A549 (cell line): ENCODE results near the gene TUBGCP3. TPM values are rescaled to one million over a fixed set of nuclear protein-coding genes. Genes with fewer than 3 reads are reported as not detected.

ENCODE experiments used
- ATAC-seq, 2 experiments: fragments of 200-7000 bp in 1 of 2; fragments of >200 bp in 1 of 2; cut with Nextera tagmentation in 1 of 2; cut with Tn5 transposase in 1 of 2; 3 replicates each; pipeline versions ENCODE4 v1.8.0 to v1.9.1; 2018 to 2020; ENCODE audit warnings: mild to moderate bottlenecking in 1 of 2, moderate library complexity in 1 of 2
- CTCF ChIA-PET: fragments of 300-600 bp; sonication (Branson Sonifier 250); formaldehyde crosslinking; extraction: SDS; loops from one replicate; lab custom pipeline; 2021; ENCODE audit warnings: antibody characterized with exemption, inconsistent platforms; lab: Yijun Ruan, JAX
- POLR2A ChIA-PET: fragments of 350-600 bp; formaldehyde crosslinking; extraction: SDS; loops from one replicate; lab custom pipeline; 2021; ENCODE audit warnings: antibody characterized with exemption, inconsistent platforms; lab: Yijun Ruan, JAX
- DNase-seq, 2 experiments: peaks; one replicate each; pipeline versions ENCODE4 v3.0.0 to v3.0.0-alpha.2; 2011 to 2016; ENCODE audit warnings: low read depth in 1 of 2, low spot score in 1 of 2
- FAIRE-seq: peaks from 2 replicates; lab custom pipeline; 2011; peaks lifted over from hg19 to GRCh38; lab: Jason Lieb, UNC
- H3K27ac ChIP-seq, 2 experiments: fragments of >200 bp; sonication (Bioruptor Twin); formaldehyde crosslinking; 3 replicates each; pipeline ENCODE4 v1.5.1; 2016 to 2017
- H3K4me1 ChIP-seq: fragments of >200 bp; sonication (Bioruptor Twin); formaldehyde crosslinking; 3 replicates; pipeline ENCODE4 v1.6.1; 2016
- H3K4me2 ChIP-seq: fragments of >200 bp; sonication (Bioruptor Twin); formaldehyde crosslinking; 3 replicates; pipeline ENCODE4 v1.6.1; 2016
- H3K4me3 ChIP-seq: fragments of >200 bp; sonication (Bioruptor Twin); formaldehyde crosslinking; 3 replicates; pipeline ENCODE4 v1.5.1; 2016
- H3K9me3 ChIP-seq: fragments of >200 bp; sonication (Bioruptor Twin); formaldehyde crosslinking; 3 replicates; pipeline ENCODE4 v1.6.1; 2016
- BHLHE40 ChIP-seq: IDR thresholded peaks from 2 replicates; pipeline ENCODE4 v1.6.1; 2012; ENCODE audit warnings: low read depth, low read length, inconsistent platforms
- CBX8 ChIP-seq: fragments of 200-600 bp; sonication (generic); IDR thresholded peaks from 2 replicates; pipeline ENCODE4 v1.6.1; 2016
- CHD4 ChIP-seq: fragments of 200-600 bp; sonication (generic); IDR thresholded peaks from 2 replicates; pipeline ENCODE4 v1.6.1; 2016; ENCODE audit warnings: antibody characterized with exemption, mild to moderate bottlenecking, borderline replicate concordance
- E2F6 ChIP-seq: IDR thresholded peaks from 2 replicates; pipeline ENCODE4 v1.6.1; 2012; ENCODE audit warnings: low read depth, borderline replicate concordance
- EHMT2 ChIP-seq: fragments of 200-600 bp; sonication (generic); IDR thresholded peaks from 2 replicates; pipeline ENCODE4 v1.6.1; 2016; ENCODE audit warnings: antibody characterized with exemption, low read depth, mild to moderate bottlenecking, moderate library complexity
- ELK1 ChIP-seq: fragments of 150-350 bp; IDR thresholded peaks from 2 replicates; pipeline ENCODE4 v1.6.1; 2014; ENCODE audit warnings: low read depth, mild to moderate bottlenecking, low read length
- ESRRA ChIP-seq: fragments of 150-350 bp; IDR thresholded peaks from 2 replicates; pipeline ENCODE4 v1.6.1; 2014; ENCODE audit warnings: mild to moderate bottlenecking, low read length, borderline replicate concordance
- FOSB ChIP-seq: fragments of 250-450 bp; sonication (Bioruptor Pico); IDR thresholded peaks from 2 replicates; pipeline ENCODE4 v1.5.0; 2020; ENCODE audit warnings: mild to moderate bottlenecking, moderate library complexity
- FOSL2 ChIP-seq, 2 experiments: fragments of 450-650 bp in 1 of 2; fragments of >200 bp in 1 of 2; sonication (Bioruptor Twin) in 1 of 2; formaldehyde crosslinking; IDR thresholded peaks; 2 replicates each; pipeline versions ENCODE4 v1.5.0 to v1.6.1; 2016 to 2020; ENCODE audit warnings: mild to moderate bottlenecking in 1 of 2, moderate library complexity in 1 of 2
- HDAC2 ChIP-seq: fragments of 200-600 bp; sonication (generic); IDR thresholded peaks from 2 replicates; pipeline ENCODE4 v1.6.1; 2016
- HES2 ChIP-seq: fragments of >200 bp; sonication (Bioruptor Twin); formaldehyde crosslinking; IDR thresholded peaks from 2 replicates; pipeline ENCODE4 v1.6.1; 2016
- HOXA7 ChIP-seq: fragments of 250-450 bp; sonication (Bioruptor Pico); IDR thresholded peaks from 2 replicates; pipeline ENCODE4 v1.5.0; 2020; ENCODE audit warnings: mild to moderate bottlenecking, moderate library complexity
- JUNB ChIP-seq: fragments of >200 bp; sonication (Bioruptor Twin); formaldehyde crosslinking; IDR thresholded peaks from 2 replicates; pipeline ENCODE4 v1.6.1; 2016
- KDM5A ChIP-seq: fragments of 200-600 bp; sonication (generic); IDR thresholded peaks from 2 replicates; pipeline ENCODE4 v1.6.1; 2016; ENCODE audit warnings: antibody characterized with exemption, mild to moderate bottlenecking
- MAFK ChIP-seq: fragments of 450-650 bp; IDR thresholded peaks from 2 replicates; pipeline ENCODE4 v1.6.1; 2014; ENCODE audit not compliant: partially characterized antibody
- MYC ChIP-seq: IDR thresholded peaks from 2 replicates; pipeline ENCODE4 v1.6.1; 2012; ENCODE audit warnings: mild to moderate bottlenecking, inconsistent platforms, low read length, improper control_type of control experiment, borderline replicate concordance
- NR3C1 ChIP-seq: fragments of >200 bp; sonication (Bioruptor Twin); formaldehyde crosslinking; IDR thresholded peaks from 3 replicates; pipeline ENCODE4 v1.6.1; 2017
- PBX3 ChIP-seq: IDR thresholded peaks from 2 replicates; pipeline ENCODE4 v1.6.1; 2012
- POLR2A ChIP-seq: IDR thresholded peaks from 2 replicates; pipeline ENCODE4 v1.6.1; 2012; ENCODE audit warnings: mild to moderate bottlenecking, low read length
- POLR2AphosphoS2 ChIP-seq: conservative IDR thresholded peaks from 2 replicates; pipeline ENCODE4 v1.6.1; 2012; ENCODE audit warnings: low read length, improper control_type of control experiment, inconsistent platforms
- RCOR1 ChIP-seq: fragments of 150-350 bp; IDR thresholded peaks from 2 replicates; pipeline ENCODE4 v1.6.1; 2014; ENCODE audit warnings: antibody characterized with exemption, low read length, low read depth
- RNF2 ChIP-seq: fragments of 200-600 bp; sonication (generic); IDR thresholded peaks from 2 replicates; pipeline ENCODE4 v1.6.1; 2016; ENCODE audit warnings: low read depth, mild to moderate bottlenecking, antibody characterized with exemption, moderate library complexity, borderline replicate concordance
- SMC3 ChIP-seq: fragments of >200 bp; sonication (Bioruptor Twin); formaldehyde crosslinking; IDR thresholded peaks from 3 replicates; pipeline ENCODE4 v1.6.1; 2018; ENCODE audit warnings: inconsistent platforms
- SREBF2 ChIP-seq: fragments of 450-650 bp; IDR thresholded peaks from 2 replicates; pipeline ENCODE4 v1.6.1; 2014; ENCODE audit warnings: mild to moderate bottlenecking, moderate library complexity
- TFCP2L1 ChIP-seq: fragments of 250-450 bp; sonication (Bioruptor Pico); IDR thresholded peaks from 2 replicates; pipeline ENCODE4 v1.5.0; 2021; ENCODE audit warnings: mild to moderate bottlenecking
- USF2 ChIP-seq: fragments of 450-650 bp; IDR thresholded peaks from 2 replicates; pipeline ENCODE4 v1.6.1; 2014; ENCODE audit warnings: antibody characterized with exemption
- ZNF302 ChIP-seq: fragments of 250-450 bp; sonication (Bioruptor Pico); IDR thresholded peaks from 2 replicates; pipeline ENCODE4 v1.9.0; 2021; ENCODE audit warnings: inconsistent platforms, mild to moderate bottlenecking, moderate library complexity
- ZSCAN20 ChIP-seq: fragments of 250-450 bp; sonication (Bioruptor Pico); IDR thresholded peaks from 2 replicates; pipeline ENCODE4 v1.8.0; 2022; ENCODE audit warnings: mild to moderate bottlenecking, moderate library complexity
- WGBS: methylation state at CpG from one replicate; pipeline ENCODE4 v1.1.6; 2017; ENCODE audit errors: missing lambda C conversion rate; 5-methylcytosine and 5-hydroxymethylcytosine counted together
- polyA plus RNA-seq, 4 experiments: library from polyadenylated mRNA; depleted of rRNA in 3 of 4; stranded (reverse); fragments of >200 nt; fragmentation: RNase III in 1 of 4; extraction: RNeasy Plus Mini Kit Qiagen cat#74134 plus additional on column Dnase treatment in 1 of 4; gene quantifications; 2 replicates in 3 of 4; 3 replicates in 1 of 4; pipeline ENCODE4 v1.2.3, GENCODE V29; 2011 to 2017
- TF ChIP-seq, protein P1 (sequence below): fragments of >200 bp; sonication (Bioruptor Twin); formaldehyde crosslinking; IDR thresholded peaks from 3 replicates; pipeline ENCODE4 v1.5.1; 2016
- TF ChIP-seq, protein P2 (sequence below): fragments of 250-450 bp; sonication (Bioruptor Pico); IDR thresholded peaks from 2 replicates; pipeline ENCODE4 v1.5.0; 2021; ENCODE audit warnings: mild to moderate bottlenecking, moderate library complexity, borderline replicate concordance

Gene TUBGCP3
- polyA plus RNA-seq, 2 of the 4 experiments (the other 2 are of a cell fraction): 15.9 to 21.3 TPM

DNA sequence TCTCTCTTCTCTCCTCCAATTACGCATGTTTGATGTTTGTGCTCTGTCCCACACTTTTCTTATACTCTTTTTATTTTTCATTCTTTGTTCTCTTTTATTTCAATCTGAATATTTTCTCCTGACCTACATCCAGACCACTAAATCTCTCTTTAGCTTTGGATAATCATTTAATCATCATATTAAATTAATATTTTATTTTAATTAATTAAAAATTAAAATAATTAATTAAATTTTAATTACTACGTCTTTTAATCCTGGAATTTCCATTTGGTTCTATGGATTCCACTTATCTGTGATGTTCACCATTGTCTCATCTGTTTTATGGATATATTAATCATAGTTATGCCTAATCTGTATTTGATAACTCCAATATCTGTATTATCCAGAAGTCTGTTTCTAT is 149.4 kb downstream of the TUBGCP3 start:
- Histone ChIP-seq H3K9me3 (0 out of 3 replicates have a peak, but pooled peaks cover 3% of the 10 kb centered on the region), H3K4me3 (no peak overlapping the region), H3K4me1 (no peaks in the 10 kb centered on the region), H3K27ac (no peak overlapping the region), H3K4me2 (no peak overlapping the region)
- CTCF ChIA-PET: no interaction called here
- DNase-seq (no peak), ATAC-seq (no peak), FAIRE-seq (no peak)
- TF ChIP-seq CHD4: no peak
- TF ChIP-seq MYC: no peak
- TF ChIP-seq EHMT2: no peak
- TF ChIP-seq POLR2AphosphoS2: no peak
- no peak for TF ChIP-seq RNF2
- TF ChIP-seq, protein P1, sequence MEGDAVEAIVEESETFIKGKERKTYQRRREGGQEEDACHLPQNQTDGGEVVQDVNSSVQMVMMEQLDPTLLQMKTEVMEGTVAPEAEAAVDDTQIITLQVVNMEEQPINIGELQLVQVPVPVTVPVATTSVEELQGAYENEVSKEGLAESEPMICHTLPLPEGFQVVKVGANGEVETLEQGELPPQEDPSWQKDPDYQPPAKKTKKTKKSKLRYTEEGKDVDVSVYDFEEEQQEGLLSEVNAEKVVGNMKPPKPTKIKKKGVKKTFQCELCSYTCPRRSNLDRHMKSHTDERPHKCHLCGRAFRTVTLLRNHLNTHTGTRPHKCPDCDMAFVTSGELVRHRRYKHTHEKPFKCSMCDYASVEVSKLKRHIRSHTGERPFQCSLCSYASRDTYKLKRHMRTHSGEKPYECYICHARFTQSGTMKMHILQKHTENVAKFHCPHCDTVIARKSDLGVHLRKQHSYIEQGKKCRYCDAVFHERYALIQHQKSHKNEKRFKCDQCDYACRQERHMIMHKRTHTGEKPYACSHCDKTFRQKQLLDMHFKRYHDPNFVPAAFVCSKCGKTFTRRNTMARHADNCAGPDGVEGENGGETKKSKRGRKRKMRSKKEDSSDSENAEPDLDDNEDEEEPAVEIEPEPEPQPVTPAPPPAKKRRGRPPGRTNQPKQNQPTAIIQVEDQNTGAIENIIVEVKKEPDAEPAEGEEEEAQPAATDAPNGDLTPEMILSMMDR: no peak
- no peak for TF ChIP-seq KDM5A
- TF ChIP-seq E2F6: no peak
- TF ChIP-seq TFCP2L1 (CRISPR knock-in tag): no peak
- TF ChIP-seq JUNB: no peak
- TF ChIP-seq, protein P2, sequence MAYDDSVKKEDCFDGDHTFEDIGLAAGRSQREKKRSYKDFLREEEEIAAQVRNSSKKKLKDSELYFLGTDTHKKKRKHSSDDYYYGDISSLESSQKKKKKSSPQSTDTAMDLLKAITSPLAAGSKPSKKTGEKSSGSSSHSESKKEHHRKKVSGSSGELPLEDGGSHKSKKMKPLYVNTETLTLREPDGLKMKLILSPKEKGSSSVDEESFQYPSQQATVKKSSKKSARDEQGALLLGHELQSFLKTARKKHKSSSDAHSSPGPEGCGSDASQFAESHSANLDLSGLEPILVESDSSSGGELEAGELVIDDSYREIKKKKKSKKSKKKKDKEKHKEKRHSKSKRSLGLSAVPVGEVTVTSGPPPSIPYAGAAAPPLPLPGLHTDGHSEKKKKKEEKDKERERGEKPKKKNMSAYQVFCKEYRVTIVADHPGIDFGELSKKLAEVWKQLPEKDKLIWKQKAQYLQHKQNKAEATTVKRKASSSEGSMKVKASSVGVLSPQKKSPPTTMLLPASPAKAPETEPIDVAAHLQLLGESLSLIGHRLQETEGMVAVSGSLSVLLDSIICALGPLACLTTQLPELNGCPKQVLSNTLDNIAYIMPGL (CRISPR knock-in tag): no peak
- no peak for TF ChIP-seq SREBF2
- no peak for TF ChIP-seq MAFK
- TF ChIP-seq RCOR1: no peak
- TF ChIP-seq HES2: no peak
- TF ChIP-seq CBX8: no peak
- no peak for TF ChIP-seq ESRRA
- no peak for TF ChIP-seq ELK1
- POLR2A ChIA-PET: no interaction called here
- 2% methylated on average over 2 of the region's 2 CpGs for WGBS

DNA sequence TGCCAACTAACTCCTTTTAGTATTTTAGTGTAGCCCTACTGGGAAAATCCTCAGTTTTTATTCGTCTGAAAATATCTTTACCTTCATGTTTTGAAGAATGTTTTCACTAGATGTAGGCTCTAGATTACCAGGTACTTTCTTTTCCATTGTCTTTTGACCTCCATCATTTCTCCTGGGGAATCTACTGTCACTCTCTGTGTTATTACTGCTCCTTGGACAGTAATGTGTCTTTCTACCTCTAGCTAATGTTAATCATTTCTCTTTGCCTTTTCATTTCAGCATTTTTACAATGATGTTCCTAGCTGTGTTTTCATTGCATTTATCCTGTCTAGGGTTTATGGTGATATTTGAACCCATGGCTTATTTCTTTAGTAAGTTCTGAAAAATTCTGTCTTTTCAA is 149.9 kb downstream of the TUBGCP3 start:
- H3K9me3 ChIP-seq: 0 out of 3 replicates have a peak, but pooled peaks cover 3% of the 10 kb centered on the region
- H3K4me2 ChIP-seq: no peak overlapping the region
- H3K27ac ChIP-seq: no peak overlapping the region
- H3K4me1 ChIP-seq: no peaks in the 10 kb centered on the region
- POLR2A ChIA-PET: no interaction called here
- no peak overlapping the region for H3K4me3 ChIP-seq
- ATAC-seq (no peak), DNase-seq (no peak), FAIRE-seq (no peak)
- 3% methylated on average over 1 of the region's 1 CpG for WGBS
- TF ChIP-seq ZNF302 (CRISPR knock-in tag) (no peak), USF2 (no peak), NR3C1 (no peak), RNF2 (no peak), HOXA7 (CRISPR knock-in tag) (no peak), FOSL2 (IDR thresholded peaks at IDR 0.05) (no peak), FOSL2 (CRISPR knock-in tag; IDR thresholded peaks at IDR 0.05) (no peak), PBX3 (no peak), ESRRA (no peak), POLR2A (no peak), FOSB (CRISPR knock-in tag) (no peak), SMC3 (no peak), ZSCAN20 (CRISPR knock-in tag) (no peak), BHLHE40 (no peak), HDAC2 (no peak)
- CTCF ChIA-PET: no interaction called here
